Breast epithelium (tissue), 4 donors: Measurements from ENCODE around the gene ZSWIM4. TPM values are rescaled to one million over a fixed set of nuclear protein-coding genes. Genes with fewer than 3 reads are reported as not detected.

Experiments used
- DNase-seq, 2 donors: peaks; one replicate each; pipeline ENCODE4 v3.0.0-alpha.2; 2019; ENCODE audit warnings: low spot score in 2 of 2
- H3K27ac ChIP-seq, 2 donors: fragments of 200-600 bp; sonication (generic) in 1 of 2; one replicate each; pipeline ENCODE4 v1.5.1; 2016 to 2019; ENCODE audit warnings: mild to moderate bottlenecking in 1 of 2
- H3K27me3 ChIP-seq, 2 donors: fragments of 200-600 bp; sonication (generic) in 1 of 2; one replicate each; pipeline versions ENCODE4 v1.5.1 to v1.6.0; 2017 to 2019; ENCODE audit warnings: control low read depth in 1 of 2, mild to moderate bottlenecking in 1 of 2
- H3K36me3 ChIP-seq: fragments of 200-600 bp; one replicate; pipeline ENCODE4 v1.5.1; 2019
- H3K4me1 ChIP-seq, 2 donors: fragments of 200-600 bp; sonication (generic); one replicate each; pipeline ENCODE4 v1.5.1; 2016 to 2019; ENCODE audit warnings: control low read depth in 1 of 2
- H3K4me3 ChIP-seq, 3 donors: fragments of 200-600 bp; sonication (generic); 1 replicate in 2 of 3; 2 replicates in 1 of 3; pipeline ENCODE4 v1.5.1; 2016 to 2019; ENCODE audit warnings: mild to moderate bottlenecking in 3 of 3, moderate library complexity in 2 of 3
- H3K9me3 ChIP-seq, 2 donors: fragments of 200-600 bp; sonication (generic) in 1 of 2; one replicate each; pipeline ENCODE4 v1.5.1; 2016 to 2019; ENCODE audit warnings: control low read depth in 1 of 2
- POLR2A ChIP-seq: fragments of 450-650 bp; IDR thresholded peaks from one replicate; pipeline ENCODE4 v1.6.1; 2016; ENCODE audit warnings: antibody characterized with exemption, mild to moderate bottlenecking, moderate library complexity
- POLR2AphosphoS5 ChIP-seq, 3 donors: sonication (generic); formaldehyde crosslinking; IDR thresholded peaks; one replicate each; pipeline ENCODE4 v1.6.1; 2017; ENCODE audit warnings: antibody characterized with exemption in 3 of 3
- intact Hi-C: fragments of 100-400 bp; cut with DNase I; formaldehyde crosslinking; loops from one replicate; pipeline ENCODE4 v1.15.1; 2023; ENCODE audit warnings: low total_unique reads
- total RNA-seq, 3 donors: library from RNA; depleted of rRNA; stranded (reverse); fragments of >200 nt; gene quantifications; one replicate each; pipeline ENCODE4 v1.1.0, GENCODE V29; 2016
- TF ChIP-seq, protein P1 (sequence below), 3 donors: fragments of 450-650 bp; IDR thresholded peaks; one replicate each; pipeline ENCODE4 v1.5.1; 2016 to 2017; ENCODE audit warnings: antibody characterized with exemption in 3 of 3, mild to moderate bottlenecking in 3 of 3, moderate library complexity in 3 of 3

The ZSWIM4 gene
- total RNA-seq, 3 donors from 2014 or later: 1.1 to 8.5 (median 6.9) TPM

DNA sequence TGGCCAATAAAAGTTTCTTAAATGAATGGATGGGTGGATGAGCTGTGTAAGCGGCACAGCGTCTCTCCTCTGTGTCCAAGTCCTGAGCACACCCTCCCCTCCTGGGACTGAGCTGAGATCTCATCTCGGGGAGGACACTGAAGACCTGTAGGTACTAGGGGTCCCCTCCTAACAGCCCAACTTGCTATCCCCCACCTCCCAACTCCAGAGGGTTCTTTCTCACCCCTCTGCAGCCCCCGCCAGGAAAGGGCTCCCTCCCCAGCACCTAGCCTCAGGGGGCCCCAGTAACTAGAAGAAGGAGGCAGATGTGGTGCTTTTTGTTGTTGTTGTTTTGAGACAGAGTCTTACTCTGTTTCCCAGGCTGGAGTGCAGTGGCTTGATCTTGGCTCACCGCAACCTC is 80.6 kb downstream of the ZSWIM4 start:
- Histone ChIP-seq H3K36me3 (no peaks in the 10 kb centered on the region), H3K27me3 (no peaks in the 10 kb centered on the region), H3K4me3 (no peak overlapping the region), H3K4me1 (peaks cover 4 to 12% of the 10 kb centered on the region in 2 donors), H3K27ac (no peak overlapping the region), H3K9me3 (no peaks in the 10 kb centered on the region)
- TF ChIP-seq POLR2A (no peak), POLR2AphosphoS5 (IDR thresholded peaks at IDR 0.05) (no peak)
- TF ChIP-seq, protein P1, sequence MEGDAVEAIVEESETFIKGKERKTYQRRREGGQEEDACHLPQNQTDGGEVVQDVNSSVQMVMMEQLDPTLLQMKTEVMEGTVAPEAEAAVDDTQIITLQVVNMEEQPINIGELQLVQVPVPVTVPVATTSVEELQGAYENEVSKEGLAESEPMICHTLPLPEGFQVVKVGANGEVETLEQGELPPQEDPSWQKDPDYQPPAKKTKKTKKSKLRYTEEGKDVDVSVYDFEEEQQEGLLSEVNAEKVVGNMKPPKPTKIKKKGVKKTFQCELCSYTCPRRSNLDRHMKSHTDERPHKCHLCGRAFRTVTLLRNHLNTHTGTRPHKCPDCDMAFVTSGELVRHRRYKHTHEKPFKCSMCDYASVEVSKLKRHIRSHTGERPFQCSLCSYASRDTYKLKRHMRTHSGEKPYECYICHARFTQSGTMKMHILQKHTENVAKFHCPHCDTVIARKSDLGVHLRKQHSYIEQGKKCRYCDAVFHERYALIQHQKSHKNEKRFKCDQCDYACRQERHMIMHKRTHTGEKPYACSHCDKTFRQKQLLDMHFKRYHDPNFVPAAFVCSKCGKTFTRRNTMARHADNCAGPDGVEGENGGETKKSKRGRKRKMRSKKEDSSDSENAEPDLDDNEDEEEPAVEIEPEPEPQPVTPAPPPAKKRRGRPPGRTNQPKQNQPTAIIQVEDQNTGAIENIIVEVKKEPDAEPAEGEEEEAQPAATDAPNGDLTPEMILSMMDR (IDR thresholded peaks at IDR 0.05): no peak
- intact Hi-C loops: no loop called here
- no peak for DNase-seq

DNA sequence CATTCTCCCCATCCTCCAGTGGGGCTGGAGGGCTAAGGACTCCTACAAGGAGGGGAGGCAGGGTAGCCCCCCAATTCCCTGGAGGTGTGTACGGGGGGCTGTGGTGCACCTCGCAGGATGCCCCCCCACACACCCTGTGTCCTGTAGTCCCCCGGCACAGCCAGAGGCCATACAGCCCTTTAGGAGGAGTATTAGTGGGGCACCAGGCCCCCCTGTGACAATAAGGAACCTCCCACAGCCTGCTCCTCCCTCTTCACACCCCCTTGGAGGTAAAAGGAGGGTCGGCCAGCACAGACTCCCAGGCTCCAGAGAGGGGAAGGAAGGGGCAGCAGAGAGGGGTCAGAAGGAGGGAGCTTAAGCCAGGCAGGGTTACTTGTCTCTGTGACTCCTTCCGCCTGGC is 81.6 kb downstream of the ZSWIM4 start, which contains the start of gene NANOS3:
NANOS3 (plus strand) TSS at position 301 of the 400 bp plus-strand sequence. CDS start 115 bp downstream, outside the sequence.
- intact Hi-C loops: no loop called here
- H3K27ac ChIP-seq: no peak within 1 kb of the TSS
- no peaks in the 10 kb centered on the region for H3K36me3 ChIP-seq
- no peaks in the 10 kb centered on the region for H3K9me3 ChIP-seq
- no peaks in the 10 kb centered on the region for H3K27me3 ChIP-seq
- DNase-seq: no peak
- no peak within 1 kb of the TSS for H3K4me3 ChIP-seq
- peaks cover 4 to 22% of the 10 kb centered on the region in 2 donors for H3K4me1 ChIP-seq
- TF ChIP-seq POLR2A: no peak
- TF ChIP-seq, protein P1 (IDR thresholded peaks at IDR 0.05): no peak

DNA sequence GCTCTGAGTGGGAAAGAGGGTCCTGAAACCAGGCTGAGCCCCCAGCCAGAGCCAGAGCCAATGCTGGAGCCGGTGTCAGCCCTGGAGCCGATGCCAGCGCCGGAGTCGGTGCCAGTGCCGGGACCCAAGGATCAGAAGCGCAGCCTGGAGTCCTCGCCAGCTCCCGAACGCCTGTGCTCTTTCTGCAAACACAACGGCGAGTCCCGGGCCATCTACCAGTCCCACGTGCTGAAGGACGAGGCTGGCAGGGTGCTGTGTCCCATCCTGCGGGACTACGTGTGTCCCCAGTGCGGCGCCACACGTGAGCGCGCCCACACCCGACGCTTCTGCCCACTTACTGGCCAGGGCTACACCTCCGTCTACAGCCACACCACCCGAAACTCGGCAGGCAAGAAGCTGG is 82.1 kb downstream of the ZSWIM4 start:
- no peaks in the 10 kb centered on the region for H3K36me3 ChIP-seq
- TF ChIP-seq POLR2AphosphoS5 (IDR thresholded peaks at IDR 0.05) (no peak), POLR2A (no peak)
- TF ChIP-seq, protein P1 (IDR thresholded peaks at IDR 0.05): no peak
- intact Hi-C loops: no loop called here

DNA sequence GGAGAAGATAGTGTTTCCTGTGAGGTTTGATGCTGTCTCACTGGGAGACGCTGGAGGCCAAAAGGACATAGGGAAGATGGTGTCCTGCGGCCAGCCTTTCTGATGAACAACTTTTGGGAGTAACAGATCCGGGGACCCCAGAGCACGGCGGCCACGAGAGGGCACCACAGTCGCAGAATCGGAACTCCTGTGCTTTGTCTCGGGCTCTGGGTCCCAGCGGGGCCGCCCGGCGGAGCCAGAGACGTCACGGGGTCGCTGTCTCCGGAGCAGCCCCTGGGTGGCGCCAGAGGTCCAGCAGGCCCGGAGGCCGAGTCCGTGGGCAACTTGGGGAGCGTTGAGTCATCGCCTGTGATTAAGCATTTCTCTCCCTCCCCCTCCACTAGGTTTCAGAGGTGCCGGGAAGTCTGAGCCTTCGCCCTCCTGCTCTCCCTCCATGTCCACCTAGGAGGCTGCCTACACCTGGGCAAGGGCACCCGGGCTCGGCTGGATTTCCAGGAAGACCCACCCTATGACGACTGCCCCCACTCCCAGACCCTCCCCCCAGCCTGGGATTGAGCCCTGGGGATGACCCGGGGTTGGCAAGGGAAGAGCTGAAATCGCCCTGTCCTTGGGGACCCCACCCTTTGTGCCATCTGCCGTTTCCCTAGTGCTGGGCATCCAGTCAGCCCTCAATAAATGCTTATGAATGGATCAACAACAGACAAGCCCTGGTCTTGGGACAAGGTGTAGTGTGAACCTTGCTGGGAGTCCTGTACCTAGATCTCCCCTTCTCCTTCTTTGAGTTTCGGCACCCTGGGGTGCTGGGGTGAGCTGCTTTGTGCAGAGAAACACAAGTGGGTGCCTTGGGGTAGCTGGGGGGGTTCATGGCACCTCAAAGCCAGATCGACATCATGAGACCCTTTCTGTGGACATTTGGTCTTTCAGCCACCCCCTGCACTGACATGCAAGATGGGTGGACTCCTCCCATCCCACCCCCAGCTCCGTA is 85.1 kb downstream of the ZSWIM4 start:
- intact Hi-C loops: loop anchor here (10.0 kb wide), 1 partner anchor 194 kb away; the partner anchor contains the start of gene MISP3
- TF ChIP-seq POLR2A: no peak
- TF ChIP-seq, protein P1 (IDR thresholded peaks at IDR 0.05): peak; percentile 98 to 100 (median 100)
- TF ChIP-seq POLR2AphosphoS5 (IDR thresholded peaks at IDR 0.05): peak; percentile 82 to 94 (median 90)
- H3K4me1 ChIP-seq: peaks cover 4 to 40% of the 10 kb centered on the region in 2 donors

More for the DNA sequence above, 82.1 kb downstream of the ZSWIM4 start:
- no peak for DNase-seq
- Histone ChIP-seq H3K4me1 (peaks cover 4 to 27% of the 10 kb centered on the region in 2 donors), H3K27me3 (no peaks in the 10 kb centered on the region), H3K9me3 (no peaks in the 10 kb centered on the region), H3K4me3 (no peak overlapping the region), H3K27ac (no peak overlapping the region)

More for the DNA sequence above, 85.1 kb downstream of the ZSWIM4 start:
- DNase-seq: peak; percentile 97 to 98
- Histone ChIP-seq H3K36me3 (no peaks in the 10 kb centered on the region), H3K27me3 (no peaks in the 10 kb centered on the region), H3K27ac (peak overlapping the region; percentile 95 to 97), H3K9me3 (no peaks in the 10 kb centered on the region), H3K4me3 (peak overlapping the region in 2 of 3 donors; percentile 32 to 51)
